ENCODE results near the gene PGAP2. TPM values are rescaled to one million over a fixed set of nuclear protein-coding genes. Genes with fewer than 3 reads are reported as not detected.

The PGAP2 gene
- total and polyA plus RNA-seq, 2 of the 13 experiments (the other 11 are each of a cell fraction or from before 2014, with no cell fraction given) = 21.5 to 47.8 TPM

DNA sequence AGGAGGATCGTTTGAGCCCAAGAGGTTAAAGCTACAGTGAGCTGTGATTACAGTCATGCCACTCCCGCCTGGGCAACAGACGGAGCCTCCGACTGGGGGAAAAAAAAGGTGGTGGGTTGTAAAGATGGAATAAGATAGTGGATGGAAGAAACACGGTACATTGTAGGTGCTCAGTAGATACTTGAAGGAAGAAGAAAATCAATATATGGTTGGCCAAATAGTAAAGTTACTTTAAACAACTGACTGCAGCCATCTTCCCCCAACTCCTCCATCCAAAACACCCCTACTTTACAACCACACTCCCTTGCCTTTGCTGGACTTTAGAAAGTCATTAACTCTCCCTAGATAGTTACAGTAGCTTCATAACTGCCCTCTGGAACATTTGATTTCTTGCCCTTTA is 8.5 kb upstream of the PGAP2 start (continued):
- TF ChIP-seq, protein P1, sequence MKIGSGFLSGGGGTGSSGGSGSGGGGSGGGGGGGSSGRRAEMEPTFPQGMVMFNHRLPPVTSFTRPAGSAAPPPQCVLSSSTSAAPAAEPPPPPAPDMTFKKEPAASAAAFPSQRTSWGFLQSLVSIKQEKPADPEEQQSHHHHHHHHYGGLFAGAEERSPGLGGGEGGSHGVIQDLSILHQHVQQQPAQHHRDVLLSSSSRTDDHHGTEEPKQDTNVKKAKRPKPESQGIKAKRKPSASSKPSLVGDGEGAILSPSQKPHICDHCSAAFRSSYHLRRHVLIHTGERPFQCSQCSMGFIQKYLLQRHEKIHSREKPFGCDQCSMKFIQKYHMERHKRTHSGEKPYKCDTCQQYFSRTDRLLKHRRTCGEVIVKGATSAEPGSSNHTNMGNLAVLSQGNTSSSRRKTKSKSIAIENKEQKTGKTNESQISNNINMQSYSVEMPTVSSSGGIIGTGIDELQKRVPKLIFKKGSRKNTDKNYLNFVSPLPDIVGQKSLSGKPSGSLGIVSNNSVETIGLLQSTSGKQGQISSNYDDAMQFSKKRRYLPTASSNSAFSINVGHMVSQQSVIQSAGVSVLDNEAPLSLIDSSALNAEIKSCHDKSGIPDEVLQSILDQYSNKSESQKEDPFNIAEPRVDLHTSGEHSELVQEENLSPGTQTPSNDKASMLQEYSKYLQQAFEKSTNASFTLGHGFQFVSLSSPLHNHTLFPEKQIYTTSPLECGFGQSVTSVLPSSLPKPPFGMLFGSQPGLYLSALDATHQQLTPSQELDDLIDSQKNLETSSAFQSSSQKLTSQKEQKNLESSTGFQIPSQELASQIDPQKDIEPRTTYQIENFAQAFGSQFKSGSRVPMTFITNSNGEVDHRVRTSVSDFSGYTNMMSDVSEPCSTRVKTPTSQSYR (CRISPR knock-in tag; IDR thresholded peaks at IDR 0.05; ENCODE audit: borderline replicate concordance) = no peak
- TF ChIP-seq PHF5A (CRISPR knock-in tag; IDR thresholded peaks at IDR 0.05; ENCODE audit: low read depth, unreplicated experiment) = no peak

DNA sequence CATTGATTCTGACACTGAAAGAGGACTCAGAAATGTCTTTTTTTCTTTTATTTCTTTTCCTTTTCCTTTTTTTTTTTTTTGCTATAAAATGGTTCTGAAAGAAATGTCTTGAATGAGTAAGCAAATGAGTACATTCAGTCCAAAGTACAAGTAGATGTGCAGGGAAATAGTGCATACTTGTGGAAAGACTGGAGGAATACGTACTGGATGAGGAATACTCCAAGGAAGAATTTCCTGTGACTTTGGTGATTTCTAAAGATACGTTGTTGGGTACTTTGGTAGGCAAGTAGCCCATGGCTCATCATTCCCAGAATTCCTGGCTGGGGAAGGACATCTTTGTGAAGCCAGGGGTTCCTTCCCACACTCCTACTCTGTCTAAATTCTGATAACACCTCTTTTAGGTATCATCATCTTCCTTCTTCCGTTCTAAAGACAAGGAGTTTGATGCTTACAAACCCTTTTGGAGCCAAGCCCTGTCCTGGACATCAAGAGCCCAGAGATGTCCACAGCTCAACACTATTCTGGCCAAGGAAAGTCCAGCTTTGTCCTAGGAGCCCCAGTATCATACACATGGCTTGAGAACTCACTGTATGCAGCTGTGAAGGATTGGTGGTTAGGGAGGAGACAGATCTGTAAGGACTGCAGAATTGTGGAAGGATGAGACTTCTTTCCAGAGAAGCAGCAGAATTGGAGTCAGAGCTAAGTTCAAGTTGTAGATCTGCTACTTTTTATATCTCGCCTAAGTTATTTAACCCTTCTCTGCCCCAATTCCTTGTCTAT is 6.2 kb upstream of the PGAP2 start:
- ChIA-PET CTCF (ENCODE audit: low intra/inter-chr PET ratio, low total read pairs) (no interaction called here), POLR2A (interaction anchor here (0.8 kb wide), 1 partner anchor 13 kb away, joined by 3 read pairs; no protein-coding TSS in a partner anchor)
- H4K20me1 ChIP-seq (ENCODE audit: insufficient read depth, low read length) = no peaks in the 10 kb centered on the region
- H3K9me3 ChIP-seq (ENCODE audit: low read length) = no peaks in the 10 kb centered on the region
- no TSS peak for BruUV-seq (replicated peaks)
- no peak overlapping the region for H3K27ac ChIP-seq (ENCODE audit: extremely low read length, insufficient read depth, low read length)
- no peaks in the 10 kb centered on the region for H3K36me3 ChIP-seq (replicated peaks in 1 of 2; ENCODE audit: control insufficient read depth in 1 of 2, insufficient read depth in 2 of 2, low read length in 2 of 2)
- no peak overlapping the region for H3K4me2 ChIP-seq (ENCODE audit: low read depth, low read length)
- H3K4me1 ChIP-seq (ENCODE audit: insufficient read depth, low read length) = peaks cover 17% of the 10 kb centered on the region
- no peak overlapping the region for H2AFZ ChIP-seq (ENCODE audit: low read length)
- FAIRE-seq (no peak), DNase-seq (ENCODE audit: low spot score) (no peak), ATAC-seq (no peak)
- in situ Hi-C loops (cut with HindIII; ENCODE audit: extremely low pct_ligation_motif_present, low pct_unique_long_range_greater_than_20kb) = no loop called here
- WGBS (ENCODE audit: low lambda C conversion rate) = 81% methylated on average over 4 of the region's 4 CpGs
- intact Hi-C loops (cut with micrococcal nuclease; ENCODE audit: unreplicated experiment) = no loop called here
- no peaks in the 10 kb centered on the region for H3K79me2 ChIP-seq (ENCODE audit: insufficient read depth, low read length)
- no peak overlapping the region for H3K9ac ChIP-seq (ENCODE audit: insufficient read depth, low read depth, low read length)
- H3K4me3 ChIP-seq (replicated peaks in 1 of 3; ENCODE audit: insufficient read depth in 1 of 3, low read depth in 2 of 3, low read length in 3 of 3) = no peak overlapping the region
- no peaks in the 10 kb centered on the region for H3K27me3 ChIP-seq (ENCODE audit: control insufficient read depth in 1 of 2, insufficient read depth in 2 of 2, low read length in 2 of 2)
- TF ChIP-seq, protein P2, sequence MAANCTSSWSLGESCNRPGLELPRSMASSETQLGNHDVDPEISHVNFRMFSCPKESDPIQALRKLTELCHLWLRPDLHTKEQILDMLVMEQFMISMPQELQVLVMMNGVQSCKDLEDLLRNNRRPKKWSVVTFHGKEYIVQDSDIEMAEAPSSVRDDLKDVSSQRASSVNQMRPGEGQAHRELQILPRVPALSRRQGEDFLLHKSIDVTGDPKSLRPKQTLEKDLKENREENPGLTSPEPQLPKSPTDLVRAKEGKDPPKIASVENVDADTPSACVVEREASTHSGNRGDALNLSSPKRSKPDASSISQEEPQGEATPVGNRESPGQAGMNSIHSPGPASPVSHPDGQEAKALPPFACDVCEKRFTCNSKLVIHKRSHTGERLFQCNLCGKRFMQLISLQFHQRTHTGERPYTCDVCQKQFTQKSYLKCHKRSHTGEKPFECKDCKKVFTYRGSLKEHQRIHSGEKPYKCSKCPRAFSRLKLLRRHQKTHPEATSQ (CRISPR knock-in tag; IDR thresholded peaks at IDR 0.05; ENCODE audit: borderline replicate concordance) = no peak
- TF ChIP-seq HDAC6 (IDR thresholded peaks at IDR 0.05; ENCODE audit: low read depth, low read length) = no peak
- TF ChIP-seq FOXM1 (CRISPR knock-in tag; IDR thresholded peaks at IDR 0.05) = no peak
- TF ChIP-seq ZFP41 (CRISPR knock-in tag; IDR thresholded peaks at IDR 0.05; ENCODE audit: borderline replicate concordance) = no peak
- TF ChIP-seq MTA1 (CRISPR knock-in tag; IDR thresholded peaks at IDR 0.05; ENCODE audit: borderline replicate concordance) = no peak
- TF ChIP-seq ZMAT3 (CRISPR knock-in tag; conservative IDR thresholded peaks at IDR 0.05) = no peak
- TF ChIP-seq SYNCRIP (IDR thresholded peaks at IDR 0.05; ENCODE audit: insufficient read depth, low read depth, low read length) = no peak
- TF ChIP-seq, protein P3, sequence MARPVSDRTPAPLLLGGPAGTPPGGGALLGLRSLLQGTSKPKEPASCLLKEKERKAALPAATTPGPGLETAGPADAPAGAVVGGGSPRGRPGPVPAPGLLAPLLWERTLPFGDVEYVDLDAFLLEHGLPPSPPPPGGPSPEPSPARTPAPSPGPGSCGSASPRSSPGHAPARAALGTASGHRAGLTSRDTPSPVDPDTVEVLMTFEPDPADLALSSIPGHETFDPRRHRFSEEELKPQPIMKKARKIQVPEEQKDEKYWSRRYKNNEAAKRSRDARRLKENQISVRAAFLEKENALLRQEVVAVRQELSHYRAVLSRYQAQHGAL (CRISPR knock-in tag; IDR thresholded peaks at IDR 0.05; ENCODE audit: not compliant biosample characterization) = no peak
- TF ChIP-seq, protein P4, sequence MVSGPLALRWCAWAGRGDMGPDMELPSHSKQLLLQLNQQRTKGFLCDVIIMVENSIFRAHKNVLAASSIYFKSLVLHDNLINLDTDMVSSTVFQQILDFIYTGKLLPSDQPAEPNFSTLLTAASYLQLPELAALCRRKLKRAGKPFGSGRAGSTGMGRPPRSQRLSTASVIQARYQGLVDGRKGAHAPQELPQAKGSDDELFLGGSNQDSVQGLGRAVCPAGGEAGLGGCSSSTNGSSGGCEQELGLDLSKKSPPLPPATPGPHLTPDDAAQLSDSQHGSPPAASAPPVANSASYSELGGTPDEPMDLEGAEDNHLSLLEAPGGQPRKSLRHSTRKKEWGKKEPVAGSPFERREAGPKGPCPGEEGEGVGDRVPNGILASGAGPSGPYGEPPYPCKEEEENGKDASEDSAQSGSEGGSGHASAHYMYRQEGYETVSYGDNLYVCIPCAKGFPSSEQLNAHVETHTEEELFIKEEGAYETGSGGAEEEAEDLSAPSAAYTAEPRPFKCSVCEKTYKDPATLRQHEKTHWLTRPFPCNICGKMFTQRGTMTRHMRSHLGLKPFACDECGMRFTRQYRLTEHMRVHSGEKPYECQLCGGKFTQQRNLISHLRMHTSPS (CRISPR knock-in tag; IDR thresholded peaks at IDR 0.05; ENCODE audit: low read depth) = no peak

All from HepG2 (cell line).